ENCODE results near the gene MSH6. TPM values are rescaled to one million over a fixed set of nuclear protein-coding genes. Genes with fewer than 3 reads are reported as not detected.

MSH6 gene
- total and polyA plus RNA-seq, 2 of the 13 experiments (the other 11 are each of a cell fraction or from before 2014, with no cell fraction given): 20.8 to 113 TPM

GRCh38 chr2:47782671-47783485, at the start of gene MSH6 (continued):
- TF ChIP-seq NRL (CRISPR knock-in tag; IDR thresholded peaks at IDR 0.05; ENCODE audit: borderline replicate concordance): peak; percentile 38; the same call in 1 of the 2 replicates
- peak; percentile 82 for TF ChIP-seq ZNF572 (CRISPR knock-in tag; IDR thresholded peaks at IDR 0.05)
- no peak for TF ChIP-seq FOXA1 (IDR thresholded peaks at IDR 0.05)
- no peak for TF ChIP-seq FOXA1 (CRISPR knock-in tag; IDR thresholded peaks at IDR 0.05)
- TF ChIP-seq NKX3-1 (CRISPR knock-in tag; IDR thresholded peaks at IDR 0.05): peak; percentile 59
- TF ChIP-seq ZNF232 (CRISPR knock-in tag; IDR thresholded peaks at IDR 0.05; ENCODE audit: borderline replicate concordance): peak; percentile 81
- TF ChIP-seq ZNF562 (CRISPR knock-in tag; IDR thresholded peaks at IDR 0.05; ENCODE audit: borderline replicate concordance): no peak
- TF ChIP-seq, protein P1, sequence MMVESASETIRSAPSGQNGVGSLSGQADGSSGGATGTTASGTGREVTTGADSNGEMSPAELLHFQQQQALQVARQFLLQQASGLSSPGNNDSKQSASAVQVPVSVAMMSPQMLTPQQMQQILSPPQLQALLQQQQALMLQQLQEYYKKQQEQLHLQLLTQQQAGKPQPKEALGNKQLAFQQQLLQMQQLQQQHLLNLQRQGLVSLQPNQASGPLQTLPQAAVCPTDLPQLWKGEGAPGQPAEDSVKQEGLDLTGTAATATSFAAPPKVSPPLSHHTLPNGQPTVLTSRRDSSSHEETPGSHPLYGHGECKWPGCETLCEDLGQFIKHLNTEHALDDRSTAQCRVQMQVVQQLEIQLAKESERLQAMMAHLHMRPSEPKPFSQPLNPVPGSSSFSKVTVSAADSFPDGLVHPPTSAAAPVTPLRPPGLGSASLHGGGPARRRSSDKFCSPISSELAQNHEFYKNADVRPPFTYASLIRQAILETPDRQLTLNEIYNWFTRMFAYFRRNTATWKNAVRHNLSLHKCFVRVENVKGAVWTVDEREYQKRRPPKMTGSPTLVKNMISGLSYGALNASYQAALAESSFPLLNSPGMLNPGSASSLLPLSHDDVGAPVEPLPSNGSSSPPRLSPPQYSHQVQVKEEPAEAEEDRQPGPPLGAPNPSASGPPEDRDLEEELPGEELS (CRISPR knock-in tag; IDR thresholded peaks at IDR 0.05): 0 out of 2 replicates have a peak, but pooled peaks have one; percentile 29
- TF ChIP-seq SRSF4 (IDR thresholded peaks at IDR 0.05; ENCODE audit: low read depth, low read length, poor library complexity, severe bottlenecking): no peak
- TF ChIP-seq JUNB (CRISPR knock-in tag; IDR thresholded peaks at IDR 0.05; ENCODE audit: borderline replicate concordance): 0 out of 2 replicates have a peak, but pooled peaks have one; percentile 45
- peak; percentile 68 for TF ChIP-seq BHLHE40 (IDR thresholded peaks at IDR 0.05; ENCODE audit: low read length)
- TF ChIP-seq ZNF30 (CRISPR knock-in tag; IDR thresholded peaks at IDR 0.05): peak; percentile 81; the same call in 1 of the 2 replicates
- 0 out of 2 replicates have a peak, but pooled peaks have one; percentile 36 for TF ChIP-seq ZMYM2 (CRISPR knock-in tag; IDR thresholded peaks at IDR 0.05)
- peak; percentile 82 for TF ChIP-seq AGO1 (IDR thresholded peaks at IDR 0.05; ENCODE audit: low read depth, low read length, poor library complexity, severe bottlenecking)
- TF ChIP-seq HIC2 (CRISPR knock-in tag; IDR thresholded peaks at IDR 0.05; ENCODE audit: low read depth): 0 out of 2 replicates have a peak, but pooled peaks have one; percentile 37
- no peak for TF ChIP-seq CAMTA2 (CRISPR knock-in tag; IDR thresholded peaks at IDR 0.05; ENCODE audit: borderline replicate concordance)
- TF ChIP-seq HNF4A (CRISPR knock-in tag; IDR thresholded peaks at IDR 0.05): no peak
- TF ChIP-seq RXRB (CRISPR knock-in tag; IDR thresholded peaks at IDR 0.05; ENCODE audit: borderline replicate concordance): peak; percentile 8
- no peak for TF ChIP-seq ZNF543 (CRISPR knock-in tag; IDR thresholded peaks at IDR 0.05)
- TF ChIP-seq HNF4G (IDR thresholded peaks at IDR 0.05; ENCODE audit: borderline replicate concordance, low read depth, low read length): no peak
- TF ChIP-seq HNF4G (CRISPR knock-in tag; IDR thresholded peaks at IDR 0.05; ENCODE audit: borderline replicate concordance, low read depth): peak; percentile 67; the same call in 1 of the 2 replicates
- TF ChIP-seq ZNF616 (CRISPR knock-in tag; IDR thresholded peaks at IDR 0.05; ENCODE audit: low read depth): peak; percentile 50; the same call in 1 of the 2 replicates
- TF ChIP-seq RBFOX2 (IDR thresholded peaks at IDR 0.05; ENCODE audit: low read depth, low read length): peak; percentile 89
- TF ChIP-seq ZNF792 (CRISPR knock-in tag; IDR thresholded peaks at IDR 0.05): peak; percentile 82; the same call in 1 of the 2 replicates
- no peak for TF ChIP-seq PAF1 (CRISPR knock-in tag; IDR thresholded peaks at IDR 0.05)
